ENCODE measurements around the gene SLC16A2.

SLC16A2 gene

DNA sequence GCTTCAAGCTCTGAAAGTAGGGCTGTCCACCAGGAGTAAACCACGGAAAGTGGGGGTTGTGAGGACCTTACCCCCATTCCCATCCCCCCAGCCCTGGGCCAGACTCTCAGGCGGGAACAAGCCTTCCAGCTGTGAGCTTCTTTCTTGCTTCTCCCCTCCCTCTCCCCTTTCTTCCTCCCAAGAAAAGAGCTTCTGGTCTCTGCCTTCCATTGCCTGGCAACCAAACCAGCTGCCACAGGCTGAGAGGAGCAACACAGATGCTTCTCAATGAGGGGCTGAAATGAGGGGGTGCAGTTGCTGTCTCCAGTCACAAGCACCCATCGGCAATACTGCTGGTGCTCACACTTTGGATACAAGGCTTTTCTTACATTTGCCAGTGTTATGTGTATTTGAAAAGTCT, 72.5 kb downstream of the SLC16A2 start:
- Histone ChIP-seq H3K4me1 (ENCODE audit: low read length) (peaks cover 5% of the 10 kb centered on the region; the same call in 1 of the 2 replicates), H2AFZ (ENCODE audit: low read depth, low read length) (no peak overlapping the region), H3K4me3 (ENCODE audit: low read length) (no peak overlapping the region), H3K9me3 (ENCODE audit: insufficient read depth, low read length) (no peaks in the 10 kb centered on the region), H3K36me3 (replicated peaks; ENCODE audit: low read depth, low read length) (no peaks in the 10 kb centered on the region), H3K27ac (ENCODE audit: low read length) (no peak overlapping the region), H3K27me3 (ENCODE audit: low read depth, low read length) (no peaks in the 10 kb centered on the region), H3K79me2 (ENCODE audit: low read length) (no peaks in the 10 kb centered on the region), H4K20me1 (ENCODE audit: insufficient read depth, low read length) (no peaks in the 10 kb centered on the region), H3K4me2 (ENCODE audit: low read length) (no peak overlapping the region), H3K9ac (ENCODE audit: low read length) (no peak overlapping the region)
- TF ChIP-seq, protein P1, sequence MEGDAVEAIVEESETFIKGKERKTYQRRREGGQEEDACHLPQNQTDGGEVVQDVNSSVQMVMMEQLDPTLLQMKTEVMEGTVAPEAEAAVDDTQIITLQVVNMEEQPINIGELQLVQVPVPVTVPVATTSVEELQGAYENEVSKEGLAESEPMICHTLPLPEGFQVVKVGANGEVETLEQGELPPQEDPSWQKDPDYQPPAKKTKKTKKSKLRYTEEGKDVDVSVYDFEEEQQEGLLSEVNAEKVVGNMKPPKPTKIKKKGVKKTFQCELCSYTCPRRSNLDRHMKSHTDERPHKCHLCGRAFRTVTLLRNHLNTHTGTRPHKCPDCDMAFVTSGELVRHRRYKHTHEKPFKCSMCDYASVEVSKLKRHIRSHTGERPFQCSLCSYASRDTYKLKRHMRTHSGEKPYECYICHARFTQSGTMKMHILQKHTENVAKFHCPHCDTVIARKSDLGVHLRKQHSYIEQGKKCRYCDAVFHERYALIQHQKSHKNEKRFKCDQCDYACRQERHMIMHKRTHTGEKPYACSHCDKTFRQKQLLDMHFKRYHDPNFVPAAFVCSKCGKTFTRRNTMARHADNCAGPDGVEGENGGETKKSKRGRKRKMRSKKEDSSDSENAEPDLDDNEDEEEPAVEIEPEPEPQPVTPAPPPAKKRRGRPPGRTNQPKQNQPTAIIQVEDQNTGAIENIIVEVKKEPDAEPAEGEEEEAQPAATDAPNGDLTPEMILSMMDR (IDR thresholded peaks at IDR 0.05; ENCODE audit: low read depth, low read length) = no peak
- no peak for TF ChIP-seq EZH2phosphoT487 (IDR thresholded peaks at IDR 0.05; ENCODE audit: low read depth)

DNA sequence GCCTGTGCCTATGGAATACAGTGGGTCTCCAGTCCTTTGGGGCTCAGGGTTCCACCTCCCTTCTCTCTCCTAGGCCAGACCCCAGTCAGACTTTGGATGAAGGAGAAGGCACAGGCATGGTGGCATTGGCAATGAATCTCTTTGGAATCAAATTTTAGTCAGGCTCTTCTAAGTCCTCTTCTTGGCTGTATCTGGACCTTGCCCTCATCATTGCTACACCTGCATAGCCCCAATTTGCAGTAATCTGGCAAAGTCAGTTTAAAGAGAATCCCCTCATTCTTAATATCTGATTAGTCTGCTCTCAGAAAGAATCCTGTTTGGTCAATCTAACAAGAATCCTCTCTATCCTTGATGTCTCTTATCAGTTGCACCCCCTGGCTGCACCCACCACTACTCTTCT, 77.6 kb downstream of the SLC16A2 start:
- Histone ChIP-seq H3K36me3 (replicated peaks; ENCODE audit: low read depth, low read length) (no peaks in the 10 kb centered on the region), H2AFZ (ENCODE audit: low read depth, low read length) (no peak overlapping the region), H4K20me1 (ENCODE audit: insufficient read depth, low read length) (no peaks in the 10 kb centered on the region), H3K27me3 (ENCODE audit: low read depth, low read length) (no peaks in the 10 kb centered on the region), H3K9ac (ENCODE audit: low read length) (no peak overlapping the region), H3K27ac (ENCODE audit: low read length) (no peak overlapping the region), H3K4me1 (ENCODE audit: low read length) (no peaks in the 10 kb centered on the region), H3K4me3 (ENCODE audit: low read length) (no peak overlapping the region), H3K79me2 (ENCODE audit: low read length) (no peaks in the 10 kb centered on the region), H3K4me2 (ENCODE audit: low read length) (no peak overlapping the region), H3K9me3 (ENCODE audit: insufficient read depth, low read length) (no peaks in the 10 kb centered on the region)
- TF ChIP-seq, protein P1 (IDR thresholded peaks at IDR 0.05; ENCODE audit: low read depth, low read length) = no peak
- TF ChIP-seq EZH2phosphoT487 (IDR thresholded peaks at IDR 0.05; ENCODE audit: low read depth) = no peak

DNA sequence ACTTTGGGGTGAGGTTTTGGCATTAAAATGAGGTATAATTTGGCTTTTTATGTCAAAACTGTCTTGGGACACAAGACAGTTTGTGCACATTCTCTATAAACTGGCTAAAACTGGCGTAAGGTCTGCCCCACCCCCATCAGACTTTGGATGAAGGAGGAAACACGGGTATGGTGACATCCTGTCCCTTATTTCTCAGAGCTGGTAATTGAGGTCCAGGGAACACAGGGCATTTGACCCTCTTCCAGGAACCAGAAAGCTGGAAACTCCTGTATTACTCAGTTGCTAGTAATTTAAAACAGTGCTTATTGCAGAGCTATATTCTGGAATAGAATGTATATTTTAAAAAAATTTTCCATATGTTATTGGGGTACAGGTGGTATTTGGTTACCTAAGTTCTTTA, 78.8 kb downstream of the SLC16A2 start:
- TF ChIP-seq, protein P1 (IDR thresholded peaks at IDR 0.05; ENCODE audit: low read depth, low read length) = no peak
- no peak for TF ChIP-seq EZH2phosphoT487 (IDR thresholded peaks at IDR 0.05; ENCODE audit: low read depth)
- no peak overlapping the region for H3K4me2 ChIP-seq (ENCODE audit: low read length)
- no peaks in the 10 kb centered on the region for H3K27me3 ChIP-seq (ENCODE audit: low read depth, low read length)
- no peaks in the 10 kb centered on the region for H3K9me3 ChIP-seq (ENCODE audit: insufficient read depth, low read length)
- H3K36me3 ChIP-seq (replicated peaks; ENCODE audit: low read depth, low read length) = no peaks in the 10 kb centered on the region
- no peak overlapping the region for H3K4me3 ChIP-seq (ENCODE audit: low read length)
- H3K9ac ChIP-seq (ENCODE audit: low read length) = no peak overlapping the region
- no peak overlapping the region for H2AFZ ChIP-seq (ENCODE audit: low read depth, low read length)
- no peaks in the 10 kb centered on the region for H3K4me1 ChIP-seq (ENCODE audit: low read length)
- H4K20me1 ChIP-seq (ENCODE audit: insufficient read depth, low read length) = no peaks in the 10 kb centered on the region
- H3K79me2 ChIP-seq (ENCODE audit: low read length) = no peaks in the 10 kb centered on the region
- H3K27ac ChIP-seq (ENCODE audit: low read length) = no peak overlapping the region

DNA sequence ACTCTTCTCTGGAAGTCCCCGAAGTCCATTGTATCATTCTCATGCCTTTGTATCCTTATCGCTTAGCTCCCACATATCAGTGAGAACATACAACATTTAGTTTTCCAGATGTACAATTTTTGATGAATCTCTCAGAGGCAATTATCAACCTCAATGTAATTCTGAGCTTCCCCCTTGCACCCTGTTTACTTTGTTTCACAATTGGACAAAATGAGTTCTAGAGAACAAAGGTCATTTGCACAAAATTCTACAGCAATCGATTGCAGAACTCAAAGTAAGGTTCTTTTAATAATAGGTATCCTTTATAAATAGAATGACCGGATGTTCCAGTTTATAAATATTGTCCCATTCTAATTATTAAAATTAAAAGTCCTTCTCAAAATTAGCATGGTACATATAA, 79.3 kb downstream of the SLC16A2 start:
- Histone ChIP-seq H3K27ac (ENCODE audit: low read length) (no peak overlapping the region), H3K36me3 (replicated peaks; ENCODE audit: low read depth, low read length) (no peaks in the 10 kb centered on the region), H3K9ac (ENCODE audit: low read length) (no peak overlapping the region), H4K20me1 (ENCODE audit: insufficient read depth, low read length) (no peaks in the 10 kb centered on the region), H3K9me3 (ENCODE audit: insufficient read depth, low read length) (no peaks in the 10 kb centered on the region), H2AFZ (ENCODE audit: low read depth, low read length) (no peak overlapping the region), H3K4me3 (ENCODE audit: low read length) (no peak overlapping the region), H3K4me2 (ENCODE audit: low read length) (no peak overlapping the region), H3K79me2 (ENCODE audit: low read length) (no peaks in the 10 kb centered on the region), H3K4me1 (ENCODE audit: low read length) (peaks cover 5% of the 10 kb centered on the region), H3K27me3 (ENCODE audit: low read depth, low read length) (no peaks in the 10 kb centered on the region)
- TF ChIP-seq, protein P1 (IDR thresholded peaks at IDR 0.05; ENCODE audit: low read depth, low read length) = no peak
- TF ChIP-seq EZH2phosphoT487 (IDR thresholded peaks at IDR 0.05; ENCODE audit: low read depth) = no peak

Measured in OCI-LY3 (cell line).